ENCODE data around the gene TPGS1.

The TPGS1 gene

GRCh38 chr19:507286-508203 lies at the start of gene TPGS1:
Gene TPGS1 (plus strand): TSS chr19:507497. CDS start chr19:507507, 10 bp downstream.
- DNase-seq = peak; percentile 100

- no peak for DNase-seq
Observed at GRCh38 chr19:457636-458035, 49.7 kb upstream of the TPGS1 start.

- DNase-seq = no peak
Observed at GRCh38 chr19:458091-459042, 48.9 kb upstream of the TPGS1 start.

GRCh38 chr19:459724-460511 lies 47.4 kb upstream of the TPGS1 start:
- peak; percentile 90 for DNase-seq

GRCh38 chr19:460877-461720 lies 46.2 kb upstream of the TPGS1 start, which contains the start of gene SHC2:
Gene SHC2 (minus strand): TSS chr19:461033. CDS start chr19:460996, 37 bp downstream.
- DNase-seq = peak; percentile 75

- peak; percentile 85 for DNase-seq
Observed at GRCh38 chr19:461721-462551, 45.4 kb upstream of the TPGS1 start.

- DNase-seq = no peak
Observed at GRCh38 chr19:463483-464207, 43.7 kb upstream of the TPGS1 start.

GRCh38 chr19:464208-464545 lies 43.1 kb upstream of the TPGS1 start:
- DNase-seq = no peak

GRCh38 chr19:465056-465816 lies 42.1 kb upstream of the TPGS1 start:
- DNase-seq = no peak

GRCh38 chr19:467554-467953 lies 39.7 kb upstream of the TPGS1 start:
- no peak for DNase-seq

- no peak for DNase-seq
Observed at GRCh38 chr19:468587-469256, 38.6 kb upstream of the TPGS1 start.

- no peak for DNase-seq
Observed at GRCh38 chr19:469833-470232, 37.5 kb upstream of the TPGS1 start.

GRCh38 chr19:470701-471100 lies 36.6 kb upstream of the TPGS1 start:
- DNase-seq = no peak

- DNase-seq = no peak
Observed at GRCh38 chr19:472005-472858, 35.1 kb upstream of the TPGS1 start.

- no peak for DNase-seq
Observed at GRCh38 chr19:474126-475078, 32.9 kb upstream of the TPGS1 start.

- no peak for DNase-seq
Observed at GRCh38 chr19:475360-475759, 31.9 kb upstream of the TPGS1 start.
